Sigmoid colon (tissue), 7 donors: Measurements from ENCODE around the gene AMER3. TPM values are rescaled to one million over a fixed set of nuclear protein-coding genes. Genes with fewer than 3 reads are reported as not detected.

Experiments
- DNase-seq: peaks from one replicate; pipeline ENCODE4 v3.0.0-alpha.2; 2019
- H3K27ac ChIP-seq, 4 donors: fragments of 200-600 bp; sonication (generic); one replicate each; pipeline ENCODE4 v1.5.1; 2016 to 2019; ENCODE audit warnings: mild to moderate bottlenecking in 1 of 4
- H3K27me3 ChIP-seq, 3 donors: fragments of 200-600 bp; sonication (generic); one replicate each; pipeline ENCODE4 v1.5.1; 2019; ENCODE audit warnings: mild to moderate bottlenecking in 1 of 3
- H3K36me3 ChIP-seq, 4 donors: fragments of 200-600 bp; sonication (generic); one replicate each; pipeline ENCODE4 v1.5.1; 2016 to 2019
- H3K4me1 ChIP-seq, 4 donors: fragments of 200-600 bp; sonication (generic); one replicate each; pipeline ENCODE4 v1.5.1; 2017 to 2019
- H3K4me3 ChIP-seq, 4 donors: fragments of 200-600 bp; sonication (generic); one replicate each; pipeline ENCODE4 v1.5.1; 2017 to 2019; ENCODE audit warnings: mild to moderate bottlenecking in 2 of 4, moderate library complexity in 1 of 4
- H3K9me3 ChIP-seq, 4 donors: fragments of 200-600 bp in 3 of 4; sonication (generic) in 3 of 4; one replicate each; pipeline versions ENCODE4 v1.5.1 to v1.6.1; 2013 to 2019
- CTCF ChIP-seq, 4 experiments: fragments of 450-650 bp in 3 of 4; fragments of 200-600 bp in 1 of 4; IDR thresholded peaks; one replicate each; pipeline ENCODE4 v1.5.1; 2016 to 2019; ENCODE audit warnings: antibody characterized with exemption in 4 of 4, mild to moderate bottlenecking in 3 of 4, moderate library complexity in 2 of 4
- EP300 ChIP-seq, 4 donors: sonication (generic); formaldehyde crosslinking; IDR thresholded peaks; one replicate each; pipeline ENCODE4 v1.6.1; 2017; ENCODE audit warnings: antibody characterized with exemption in 4 of 4
- POLR2A ChIP-seq, 2 donors: fragments of 450-650 bp; IDR thresholded peaks; one replicate each; pipeline ENCODE4 v1.6.1; 2016; ENCODE audit warnings: antibody characterized with exemption in 2 of 2, mild to moderate bottlenecking in 2 of 2, moderate library complexity in 2 of 2
- POLR2AphosphoS5 ChIP-seq, 4 donors: sonication (generic); formaldehyde crosslinking; IDR thresholded peaks; one replicate each; pipeline ENCODE4 v1.6.1; 2017; ENCODE audit warnings: antibody characterized with exemption in 4 of 4
- WGBS, 2 donors: extraction: QIAGEN DNeasy Blood & Tissue Kit; methylation state at CpG; one replicate each; pipeline ENCODE4 v1.1.7; 2013; 5-methylcytosine and 5-hydroxymethylcytosine counted together
- intact Hi-C: fragments of 100-400 bp; cut with DNase I; formaldehyde crosslinking; loops from one replicate; pipeline ENCODE4 v1.15.1; 2023
- polyA plus RNA-seq, 3 donors: library from polyadenylated mRNA; stranded (reverse); fragments of 200-250 nt; gene quantifications; one replicate each; pipeline ENCODE4 v1.2.3, GENCODE V29; 2013
- total RNA-seq, 4 donors: library from RNA; depleted of rRNA; stranded (reverse); fragments of >200 nt; gene quantifications; one replicate each; pipeline ENCODE4 v1.1.0, GENCODE V29; 2016
- donor health status: healthy with polysubstance abuse.
- donor health status: Bipolar disorder and iron deficiency.
- donor health status: healthy.

The AMER3 gene
- total and polyA plus RNA-seq, 7 donors: under 0.01 to 1.4 (median 0.28) TPM; not detected in 2

GRCh38 chr2:130766711-130767407 lies 11.5 kb downstream of the AMER3 start:
- H3K27me3 ChIP-seq: peaks cover 0 to 18% (median 7%) of the 10 kb centered on the region in 3 donors
- H3K9me3 ChIP-seq: no peaks in the 10 kb centered on the region
- no peak overlapping the region for H3K27ac ChIP-seq
- TF ChIP-seq EP300 (IDR thresholded peaks at IDR 0.05): no peak
- no peak for TF ChIP-seq POLR2AphosphoS5 (IDR thresholded peaks at IDR 0.05)
- no peak for TF ChIP-seq CTCF (IDR thresholded peaks at IDR 0.05)
- TF ChIP-seq POLR2A (IDR thresholded peaks at IDR 0.05): no peak
- intact Hi-C loops: no loop called here
- no peak overlapping the region for H3K4me3 ChIP-seq
- no peaks in the 10 kb centered on the region for H3K4me1 ChIP-seq
- WGBS, 2 donors: 85% methylated on average over 12 of the region's 12 CpGs
- no peaks in the 10 kb centered on the region for H3K36me3 ChIP-seq
- DNase-seq: no peak

- Histone ChIP-seq H3K4me1 (no peaks in the 10 kb centered on the region), H3K4me3 (no peak overlapping the region), H3K9me3 (no peaks in the 10 kb centered on the region), H3K27ac (no peak overlapping the region), H3K27me3 (peaks cover 0 to 13% (median 3%) of the 10 kb centered on the region in 3 donors), H3K36me3 (no peaks in the 10 kb centered on the region)
- intact Hi-C loops: no loop called here
- 71 to 83% methylated on average over 7 of the region's 7 CpGs for WGBS, 2 donors
- no peak for DNase-seq
- TF ChIP-seq POLR2AphosphoS5 (IDR thresholded peaks at IDR 0.05) (no peak), POLR2A (IDR thresholded peaks at IDR 0.05) (no peak), CTCF (IDR thresholded peaks at IDR 0.05) (no peak), EP300 (IDR thresholded peaks at IDR 0.05) (no peak)
Observed at GRCh38 chr2:130767408-130767775, 12.1 kb downstream of the AMER3 start.

GRCh38 chr2:130768191-130768855 lies 13.0 kb downstream of the AMER3 start:
- intact Hi-C loops: no loop called here
- Histone ChIP-seq H3K27ac (no peak overlapping the region), H3K9me3 (no peaks in the 10 kb centered on the region), H3K36me3 (no peaks in the 10 kb centered on the region), H3K4me1 (no peaks in the 10 kb centered on the region), H3K27me3 (peaks cover 0 to 13% (median 0%) of the 10 kb centered on the region in 3 donors), H3K4me3 (no peak overlapping the region)
- no peak for TF ChIP-seq EP300 (IDR thresholded peaks at IDR 0.05)
- TF ChIP-seq CTCF (IDR thresholded peaks at IDR 0.05): no peak
- 77 to 83% methylated on average over 17 of the region's 17 CpGs for WGBS, 2 donors
- no peak for DNase-seq

- H3K4me3 ChIP-seq: no peak overlapping the region
- no peaks in the 10 kb centered on the region for H3K4me1 ChIP-seq
- WGBS, 2 donors: 75 to 83% methylated on average over 7 of the region's 7 CpGs
- no peak for DNase-seq
- H3K36me3 ChIP-seq: no peaks in the 10 kb centered on the region
- peaks cover 0 to 13% (median 0%) of the 10 kb centered on the region in 3 donors for H3K27me3 ChIP-seq
- intact Hi-C loops: no loop called here
- no peaks in the 10 kb centered on the region for H3K9me3 ChIP-seq
- H3K27ac ChIP-seq: no peak overlapping the region
- TF ChIP-seq POLR2AphosphoS5 (IDR thresholded peaks at IDR 0.05) (no peak), EP300 (IDR thresholded peaks at IDR 0.05) (no peak), CTCF (IDR thresholded peaks at IDR 0.05) (no peak)
Observed at GRCh38 chr2:130769343-130769907, 14.1 kb downstream of the AMER3 start.
